Neuronal stem cell (in vitro differentiated cells): ENCODE data around the gene CDK1.

Source experiments
- DNase-seq: peaks from one replicate; pipeline ENCODE4 v3.0.0-alpha.2; 2013; ENCODE audit warnings: low spot score
- H2AFZ ChIP-seq: one replicate; pipeline ENCODE4 v1.6.1; 2013; ENCODE audit warnings: mild to moderate bottlenecking, low read length, inconsistent platforms
- H2AK5ac ChIP-seq: 2 replicates; pipeline ENCODE4 v1.6.1; 2013; ENCODE audit warnings: low read depth, mild to moderate bottlenecking, inconsistent platforms, low read length, moderate library complexity, mixed read lengths
- H2BK120ac ChIP-seq: 2 replicates; pipeline ENCODE4 v1.6.1; 2013; ENCODE audit warnings: low read depth, mild to moderate bottlenecking, inconsistent platforms, low read length, moderate library complexity, mixed read lengths
- H2BK12ac ChIP-seq: one replicate; pipeline ENCODE4 v1.6.1; 2013; ENCODE audit warnings: low read length, inconsistent platforms
- H2BK15ac ChIP-seq: 2 replicates; pipeline ENCODE4 v1.6.1; 2013; ENCODE audit warnings: mild to moderate bottlenecking, low read length, inconsistent platforms, mixed read lengths
- H2BK5ac ChIP-seq: one replicate; pipeline ENCODE4 v1.6.1; 2013; ENCODE audit warnings: inconsistent platforms, mild to moderate bottlenecking, low read length, moderate library complexity
- H3K14ac ChIP-seq: one replicate; pipeline ENCODE4 v1.6.1; 2013; ENCODE audit warnings: low read length, inconsistent platforms
- H3K18ac ChIP-seq: 2 replicates; pipeline ENCODE4 v1.6.1; 2013; ENCODE audit warnings: low read length, inconsistent platforms
- H3K23ac ChIP-seq: 2 replicates; pipeline ENCODE4 v1.6.1; 2013; ENCODE audit warnings: low read depth, mild to moderate bottlenecking, mixed read lengths, low read length, inconsistent platforms; ENCODE audit not compliant: poor library complexity
- H3K27ac ChIP-seq: replicated peaks from 3 replicates; pipeline ENCODE4 v1.5.1; 2013; ENCODE audit warnings: low read length, inconsistent platforms
- H3K27me3 ChIP-seq, 3 experiments: 2 replicates each; pipeline ENCODE4 v1.6.1; 2013; ENCODE audit warnings: low read length in 3 of 3, mild to moderate bottlenecking in 2 of 3, inconsistent platforms in 1 of 3, low read depth in 1 of 3, mixed read lengths in 1 of 3, moderate library complexity in 1 of 3; ENCODE audit not compliant: control insufficient read depth in 3 of 3, insufficient read depth in 3 of 3
- H3K36me3 ChIP-seq, 2 donors: replicated peaks in 1 of 2; 2 replicates each; pipeline ENCODE4 v1.6.1; 2013; ENCODE audit warnings: low read length in 2 of 2; ENCODE audit not compliant: control insufficient read depth in 2 of 2, insufficient read depth in 2 of 2
- H3K4ac ChIP-seq: 2 replicates; pipeline ENCODE4 v1.6.1; 2013; ENCODE audit warnings: inconsistent platforms, mild to moderate bottlenecking, low read length, moderate library complexity
- H3K4me1 ChIP-seq, 2 donors: 1 replicate in 1 of 2; 2 replicates in 1 of 2; pipeline ENCODE4 v1.6.1; 2013; ENCODE audit warnings: low read length in 2 of 2, low read depth in 1 of 2; ENCODE audit not compliant: control insufficient read depth in 2 of 2, insufficient read depth in 1 of 2
- H3K4me2 ChIP-seq: one replicate; pipeline ENCODE4 v1.6.1; 2013; ENCODE audit warnings: mild to moderate bottlenecking, low read length, inconsistent platforms; ENCODE audit not compliant: insufficient read depth, poor library complexity, severe bottlenecking
- H3K4me3 ChIP-seq, 2 donors: 2 replicates each; pipeline ENCODE4 v1.5.1; 2013; ENCODE audit warnings: low read length in 2 of 2, mild to moderate bottlenecking in 2 of 2, inconsistent platforms in 1 of 2, moderate library complexity in 1 of 2
- H3K79me1 ChIP-seq: one replicate; pipeline ENCODE4 v1.6.1; 2013; ENCODE audit warnings: low read depth, mild to moderate bottlenecking, inconsistent platforms, low read length, moderate library complexity
- H3K9ac ChIP-seq: one replicate; pipeline ENCODE4 v1.6.1; 2013; ENCODE audit warnings: mild to moderate bottlenecking, low read depth, low read length, inconsistent platforms; ENCODE audit not compliant: poor library complexity
- H3K9me3 ChIP-seq, 2 donors: replicated peaks in 1 of 2; 2 replicates each; pipeline versions ENCODE3 to v1.6.1; 2013; ENCODE audit warnings: low read length in 2 of 2, mild to moderate bottlenecking in 2 of 2, inconsistent platforms in 1 of 2, low read depth in 1 of 2, mixed read lengths in 1 of 2, moderate library complexity in 1 of 2; ENCODE audit not compliant: control insufficient read depth in 2 of 2, insufficient read depth in 1 of 2
- H4K8ac ChIP-seq: one replicate; pipeline ENCODE4 v1.6.1; 2013; ENCODE audit warnings: low read depth, mild to moderate bottlenecking, inconsistent platforms, low read length, moderate library complexity
- H4K91ac ChIP-seq: one replicate; pipeline ENCODE4 v1.6.1; 2013; ENCODE audit warnings: low read length, low read depth, mild to moderate bottlenecking, inconsistent platforms; ENCODE audit not compliant: poor library complexity
- WGBS, 2 donors: extraction: QIAGEN DNeasy Blood & Tissue Kit; methylation state at CpG; one replicate each; pipeline ENCODE4 v1.1.7; 2013; ENCODE audit warnings: missing lambda C conversion rate in 2 of 2, mixed read lengths in 1 of 2; ENCODE audit not compliant: insufficient read length in 2 of 2, insufficient replicate concordance in 1 of 2; ENCODE audit errors: extremely low coverage in 2 of 2; 5-methylcytosine and 5-hydroxymethylcytosine counted together

The CDK1 gene

DNA sequence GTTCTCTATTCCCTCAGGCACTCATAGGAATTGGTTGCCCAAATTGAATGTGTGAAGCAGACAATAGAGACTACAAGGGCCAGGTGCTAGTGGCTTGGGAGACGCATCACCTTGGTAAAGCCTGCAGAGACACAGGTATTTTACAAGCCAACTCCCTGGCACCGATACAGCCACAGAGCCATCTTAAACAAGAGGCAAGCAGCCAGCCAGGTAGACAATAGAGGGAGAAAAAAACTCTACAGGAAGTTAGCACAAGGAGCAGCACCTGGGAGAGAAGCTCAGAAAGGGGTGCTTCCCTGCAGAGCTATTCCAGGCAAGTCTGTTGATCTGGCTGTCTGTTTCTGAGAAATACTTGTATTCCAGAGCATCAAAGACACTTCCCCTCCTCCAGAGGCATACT lies 43.0 kb upstream of the CDK1 start:
- no peak overlapping the region for H4K8ac ChIP-seq
- H2AK5ac ChIP-seq, result no peak overlapping the region
- H2BK5ac ChIP-seq, result no peak overlapping the region
- H3K9me3 ChIP-seq, result no peaks in the 10 kb centered on the region
- no peak overlapping the region for H2AFZ ChIP-seq
- H3K4ac ChIP-seq, result no peak overlapping the region
- H2BK15ac ChIP-seq, result no peak overlapping the region
- H3K4me2 ChIP-seq, result no peak overlapping the region
- no peak overlapping the region for H3K4me3 ChIP-seq
- no peak overlapping the region for H3K9ac ChIP-seq
- peaks cover 4 to 10% of the 10 kb centered on the region in 2 donors for H3K4me1 ChIP-seq
- no peaks in the 10 kb centered on the region for H3K79me1 ChIP-seq
- H3K36me3 ChIP-seq, result no peaks in the 10 kb centered on the region
- H3K23ac ChIP-seq, result no peak overlapping the region
- H3K27ac ChIP-seq, result no peak overlapping the region
- H3K27me3 ChIP-seq, result peaks cover 12 to 33% (median 24%) of the 10 kb centered on the region in 3 experiments
- no peak overlapping the region for H4K91ac ChIP-seq
- no peak for DNase-seq
- H3K14ac ChIP-seq, result no peak overlapping the region
- H2BK12ac ChIP-seq, result no peak overlapping the region
- WGBS, 2 donors, result no CpG with 5 or more reads among the region's 2 CpGs
- H3K18ac ChIP-seq, result no peak overlapping the region
- no peak overlapping the region for H2BK120ac ChIP-seq

GRCh38 chr10:60737242-60737641 lies 41.0 kb upstream of the CDK1 start:
- H2BK15ac ChIP-seq, result no peak overlapping the region
- no peak overlapping the region for H2BK5ac ChIP-seq
- H3K14ac ChIP-seq, result no peak overlapping the region
- H3K18ac ChIP-seq, result no peak overlapping the region
- H2AK5ac ChIP-seq, result no peak overlapping the region
- peaks cover 2 to 12% of the 10 kb centered on the region in 2 donors for H3K4me1 ChIP-seq
- H3K36me3 ChIP-seq, result no peaks in the 10 kb centered on the region
- H3K23ac ChIP-seq, result no peak overlapping the region
- H3K9me3 ChIP-seq, result no peaks in the 10 kb centered on the region
- no peak for DNase-seq
- no peak overlapping the region for H2BK120ac ChIP-seq
- H2AFZ ChIP-seq, result no peak overlapping the region
- H3K4me3 ChIP-seq, result no peak overlapping the region
- H3K4me2 ChIP-seq, result no peak overlapping the region
- H4K8ac ChIP-seq, result no peak overlapping the region
- no CpG with 5 or more reads among the region's 5 CpGs for WGBS, 2 donors
- H3K9ac ChIP-seq, result no peak overlapping the region
- H3K79me1 ChIP-seq, result no peaks in the 10 kb centered on the region
- no peak overlapping the region for H3K27ac ChIP-seq
- peaks cover 10 to 25% (median 14%) of the 10 kb centered on the region in 3 experiments for H3K27me3 ChIP-seq
- no peak overlapping the region for H2BK12ac ChIP-seq
- no peak overlapping the region for H3K4ac ChIP-seq
- H4K91ac ChIP-seq, result no peak overlapping the region

GRCh38 chr10:60739558-60739957 lies 38.7 kb upstream of the CDK1 start:
- Histone ChIP-seq H3K9me3 (no peaks in the 10 kb centered on the region), H3K4ac (no peak overlapping the region), H3K23ac (no peak overlapping the region), H3K36me3 (no peaks in the 10 kb centered on the region), H2AK5ac (no peak overlapping the region), H4K8ac (no peak overlapping the region), H3K27ac (no peak overlapping the region), H2BK5ac (no peak overlapping the region), H3K4me1 (peaks cover 2 to 12% of the 10 kb centered on the region in 2 donors), H2BK120ac (no peak overlapping the region), H3K4me2 (no peak overlapping the region), H3K9ac (no peak overlapping the region), H2BK15ac (no peak overlapping the region), H2BK12ac (no peak overlapping the region), H3K18ac (no peak overlapping the region), H2AFZ (no peak overlapping the region), H3K4me3 (no peak overlapping the region), H3K14ac (no peak overlapping the region), H4K91ac (no peak overlapping the region), H3K79me1 (peaks cover 1% of the 10 kb centered on the region), H3K27me3 (peaks cover 0 to 6% (median 4%) of the 10 kb centered on the region in 3 experiments)
- no peak for DNase-seq

DNA sequence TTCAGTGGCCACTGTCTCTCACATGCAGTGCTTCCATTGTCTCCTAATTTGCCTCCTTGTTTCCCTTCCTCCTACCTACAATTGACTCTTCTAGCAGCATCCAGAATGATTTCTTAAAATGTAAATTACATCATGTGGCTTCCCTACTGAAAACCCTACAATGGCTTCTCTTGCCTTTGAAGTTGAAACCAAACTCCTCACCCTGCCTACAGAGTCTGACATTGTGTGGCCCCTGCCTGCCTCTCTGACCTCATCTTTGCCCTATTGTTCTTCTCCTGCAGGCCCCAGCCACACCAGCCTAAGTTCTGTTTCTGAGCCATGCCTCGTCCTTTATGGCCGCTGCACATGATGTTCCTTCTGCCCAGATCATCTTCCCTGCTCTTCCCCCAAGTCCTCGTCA lies 35.8 kb upstream of the CDK1 start:
- no peak overlapping the region for H2BK15ac ChIP-seq
- no peak overlapping the region for H3K9ac ChIP-seq
- no peak overlapping the region for H3K14ac ChIP-seq
- no peak overlapping the region for H3K27ac ChIP-seq
- H3K4me1 ChIP-seq, result peaks cover 2 to 7% of the 10 kb centered on the region in 2 donors
- H2BK5ac ChIP-seq, result no peak overlapping the region
- H2AFZ ChIP-seq, result peak overlapping the region; percentile 53
- no peak overlapping the region for H3K4ac ChIP-seq
- no peak overlapping the region for H2AK5ac ChIP-seq
- H4K91ac ChIP-seq, result no peak overlapping the region
- no peak overlapping the region for H3K23ac ChIP-seq
- H3K4me2 ChIP-seq, result no peak overlapping the region
- no peak overlapping the region for H4K8ac ChIP-seq
- H3K79me1 ChIP-seq, result peaks cover 2% of the 10 kb centered on the region
- H3K36me3 ChIP-seq, result no peaks in the 10 kb centered on the region
- H3K18ac ChIP-seq, result no peak overlapping the region
- H3K4me3 ChIP-seq, result no peak overlapping the region
- H3K27me3 ChIP-seq, result no peaks in the 10 kb centered on the region
- H2BK120ac ChIP-seq, result no peak overlapping the region
- DNase-seq, result no peak
- no peak overlapping the region for H2BK12ac ChIP-seq
- no CpG with 5 or more reads among the region's 3 CpGs for WGBS, 2 donors
- H3K9me3 ChIP-seq, result no peaks in the 10 kb centered on the region
